ENCODE results near the gene C3orf52.

- TF ChIP-seq CTCF (IDR thresholded peaks at IDR 0.05) = no peak
- TF ChIP-seq EZH2 (IDR thresholded peaks at IDR 0.05; ENCODE audit: borderline replicate concordance, insufficient read depth, low read depth, low read length, poor library complexity, severe bottlenecking) = no peak
These were observed 55.1 kb downstream of the C3orf52 start for GRCh38 chr3:112141293-112141692.

Measured in B cell (primary cell).